Nephron (organoid): Measurements from ENCODE around the gene KSR2.

ENCODE experiments used
- H3K27ac Mint-ChIP-seq, 3 experiments: 2 replicates each; pipeline ENCODE4 v1.8.0; 2020; ENCODE audit warnings: mixed read lengths in 3 of 3, mild to moderate bottlenecking in 2 of 3, moderate library complexity in 1 of 3
- H3K27me3 Mint-ChIP-seq: 2 replicates; pipeline ENCODE4 v1.8.0; 2021; ENCODE audit warnings: low read depth, mild to moderate bottlenecking, moderate library complexity, mixed read lengths
- H3K36me3 Mint-ChIP-seq: 2 replicates; pipeline ENCODE4 v1.8.0; 2020; ENCODE audit warnings: low read depth, mixed read lengths
- H3K4me1 Mint-ChIP-seq: 2 replicates; pipeline ENCODE4 v1.8.0; 2020; ENCODE audit warnings: mixed read lengths
- H3K4me3 Mint-ChIP-seq, 3 experiments: 2 replicates each; pipeline ENCODE4 v1.8.0; 2020; ENCODE audit warnings: mild to moderate bottlenecking in 3 of 3, mixed read lengths in 3 of 3, moderate library complexity in 2 of 3
- H3K9me3 Mint-ChIP-seq: 2 replicates; pipeline ENCODE4 v1.8.0; 2020; ENCODE audit warnings: mixed read lengths
- TF ChIP-seq, protein P1 (sequence below), 3 experiments: fragments of 200-600 bp; sonication (generic); IDR thresholded peaks; one replicate each; pipeline ENCODE4 v1.5.0; 2021; ENCODE audit warnings: antibody characterized with exemption in 3 of 3; ENCODE audit not compliant: unreplicated experiment in 3 of 3

The KSR2 gene

DNA sequence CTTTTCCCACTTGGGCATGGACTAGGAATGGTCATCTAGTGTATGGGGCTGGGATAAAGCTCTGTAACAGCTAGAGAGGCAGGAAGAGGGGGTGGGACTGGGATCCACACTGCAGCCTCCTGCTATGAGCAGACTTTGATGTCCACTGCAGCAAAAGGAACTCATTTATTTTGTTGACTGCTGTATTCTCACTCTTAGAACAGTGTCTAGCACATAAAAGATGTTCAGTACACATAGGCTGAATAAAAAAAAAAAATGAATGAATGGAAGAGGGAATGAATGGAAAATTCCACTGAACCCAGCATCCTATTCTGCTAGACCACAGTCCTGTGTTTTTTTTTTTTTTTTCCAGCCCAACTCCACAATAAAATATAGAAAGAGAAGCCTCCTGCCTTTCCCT is 501.2 kb downstream of the KSR2 start:
- Mint-ChIP-seq H3K27me3 (peaks cover 22% of the 10 kb centered on the region), H3K4me1 (no peaks in the 10 kb centered on the region), H3K4me3 (no peak overlapping the region), H3K27ac (no peak overlapping the region), H3K9me3 (peaks cover under 1% of the 10 kb centered on the region), H3K36me3 (no peaks in the 10 kb centered on the region)
- TF ChIP-seq, protein P1, sequence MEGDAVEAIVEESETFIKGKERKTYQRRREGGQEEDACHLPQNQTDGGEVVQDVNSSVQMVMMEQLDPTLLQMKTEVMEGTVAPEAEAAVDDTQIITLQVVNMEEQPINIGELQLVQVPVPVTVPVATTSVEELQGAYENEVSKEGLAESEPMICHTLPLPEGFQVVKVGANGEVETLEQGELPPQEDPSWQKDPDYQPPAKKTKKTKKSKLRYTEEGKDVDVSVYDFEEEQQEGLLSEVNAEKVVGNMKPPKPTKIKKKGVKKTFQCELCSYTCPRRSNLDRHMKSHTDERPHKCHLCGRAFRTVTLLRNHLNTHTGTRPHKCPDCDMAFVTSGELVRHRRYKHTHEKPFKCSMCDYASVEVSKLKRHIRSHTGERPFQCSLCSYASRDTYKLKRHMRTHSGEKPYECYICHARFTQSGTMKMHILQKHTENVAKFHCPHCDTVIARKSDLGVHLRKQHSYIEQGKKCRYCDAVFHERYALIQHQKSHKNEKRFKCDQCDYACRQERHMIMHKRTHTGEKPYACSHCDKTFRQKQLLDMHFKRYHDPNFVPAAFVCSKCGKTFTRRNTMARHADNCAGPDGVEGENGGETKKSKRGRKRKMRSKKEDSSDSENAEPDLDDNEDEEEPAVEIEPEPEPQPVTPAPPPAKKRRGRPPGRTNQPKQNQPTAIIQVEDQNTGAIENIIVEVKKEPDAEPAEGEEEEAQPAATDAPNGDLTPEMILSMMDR (IDR thresholded peaks at IDR 0.05; ENCODE audit: unreplicated experiment in 3 of 3) = no peak

DNA sequence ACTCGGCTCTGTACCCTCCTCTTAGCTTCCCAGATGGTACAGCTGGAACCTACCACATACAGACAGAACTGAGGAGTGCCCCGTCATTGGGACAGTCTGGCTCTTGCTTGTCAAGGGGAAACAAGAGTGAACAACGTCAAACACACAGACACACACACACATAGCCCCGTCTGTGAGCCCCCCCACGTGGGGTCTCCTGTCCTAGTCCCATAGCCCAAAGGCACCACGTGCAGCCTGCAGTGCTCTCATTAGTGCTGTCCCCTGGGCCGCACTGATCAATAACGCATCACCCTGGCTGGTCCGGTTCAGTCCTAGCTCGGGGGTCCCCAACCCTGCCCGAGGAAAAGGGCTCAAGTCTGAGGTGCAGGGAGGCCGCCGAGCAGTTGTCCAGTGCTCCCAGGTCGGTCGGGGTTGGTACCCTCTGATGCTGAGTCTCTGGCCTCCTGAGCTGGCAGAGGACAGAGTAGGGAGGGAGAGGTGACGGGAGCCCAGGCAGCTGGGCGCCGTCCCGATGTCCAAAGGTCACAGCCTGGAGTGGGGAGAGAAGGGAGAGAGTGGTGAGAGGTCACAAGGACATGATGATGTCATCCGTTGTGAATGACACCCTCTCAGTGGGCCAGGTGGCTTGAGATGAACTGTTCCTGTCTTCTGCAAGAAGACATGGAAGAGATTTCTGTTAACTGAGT is 502.0 kb downstream of the KSR2 start:
- no peaks in the 10 kb centered on the region for H3K36me3 Mint-ChIP-seq
- TF ChIP-seq, protein P1 (IDR thresholded peaks at IDR 0.05; ENCODE audit: unreplicated experiment in 3 of 3) = no peak
- no peaks in the 10 kb centered on the region for H3K4me1 Mint-ChIP-seq
- peaks cover 5% of the 10 kb centered on the region for H3K9me3 Mint-ChIP-seq
- no peak overlapping the region for H3K27ac Mint-ChIP-seq
- H3K27me3 Mint-ChIP-seq = peaks cover 15% of the 10 kb centered on the region
- no peak overlapping the region for H3K4me3 Mint-ChIP-seq

DNA sequence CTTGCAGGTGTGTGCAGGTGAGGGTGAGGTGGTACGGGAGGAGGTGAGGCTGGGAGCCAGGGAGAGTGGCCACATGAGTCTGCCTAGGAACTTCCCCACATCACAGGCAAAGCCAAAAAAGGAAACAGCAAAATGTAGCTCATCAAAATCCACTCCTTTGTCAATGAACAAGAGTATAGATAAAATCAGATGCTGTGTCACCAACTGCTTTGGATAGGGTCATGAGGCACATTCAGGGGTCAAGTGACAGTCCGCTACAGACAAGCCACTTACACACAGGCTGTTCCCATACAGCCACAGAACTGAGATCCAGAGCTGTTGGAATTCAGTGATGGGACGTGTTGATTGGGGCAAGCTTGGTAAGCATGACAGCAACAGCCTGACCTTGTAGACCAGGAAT is 507.1 kb downstream of the KSR2 start:
- Mint-ChIP-seq H3K4me1 (peaks cover 9% of the 10 kb centered on the region), H3K27me3 (peaks cover 33% of the 10 kb centered on the region), H3K4me3 (no peak overlapping the region), H3K36me3 (no peaks in the 10 kb centered on the region), H3K9me3 (peaks cover 5% of the 10 kb centered on the region), H3K27ac (no peak overlapping the region)
- TF ChIP-seq, protein P1 (IDR thresholded peaks at IDR 0.05; ENCODE audit: unreplicated experiment in 3 of 3) = no peak

DNA sequence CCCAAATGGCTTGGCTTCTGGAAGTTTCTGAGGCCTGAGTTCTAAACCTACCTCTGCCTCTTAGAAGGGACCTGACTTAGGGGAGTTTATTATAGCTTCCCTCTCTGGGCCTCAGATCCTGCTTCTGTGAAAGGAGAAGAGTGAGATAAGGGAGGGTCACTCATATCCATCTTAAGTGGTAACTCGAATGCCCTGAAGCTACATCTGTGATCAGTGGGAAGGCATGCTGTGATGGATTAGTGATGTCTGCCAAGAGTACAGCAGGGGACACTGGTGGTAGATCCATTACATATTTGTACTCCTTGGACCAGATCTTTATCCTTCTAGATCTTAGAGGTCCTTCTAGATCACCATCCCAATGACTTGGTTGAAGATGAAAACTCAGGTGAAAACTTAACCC is 509.6 kb downstream of the KSR2 start:
- no peak overlapping the region for H3K4me3 Mint-ChIP-seq
- no peak overlapping the region for H3K27ac Mint-ChIP-seq
- H3K9me3 Mint-ChIP-seq = peaks cover 5% of the 10 kb centered on the region
- H3K27me3 Mint-ChIP-seq = peaks cover 34% of the 10 kb centered on the region
- peaks cover 9% of the 10 kb centered on the region for H3K4me1 Mint-ChIP-seq
- TF ChIP-seq, protein P1 (IDR thresholded peaks at IDR 0.05; ENCODE audit: unreplicated experiment in 3 of 3) = no peak
- no peaks in the 10 kb centered on the region for H3K36me3 Mint-ChIP-seq

DNA sequence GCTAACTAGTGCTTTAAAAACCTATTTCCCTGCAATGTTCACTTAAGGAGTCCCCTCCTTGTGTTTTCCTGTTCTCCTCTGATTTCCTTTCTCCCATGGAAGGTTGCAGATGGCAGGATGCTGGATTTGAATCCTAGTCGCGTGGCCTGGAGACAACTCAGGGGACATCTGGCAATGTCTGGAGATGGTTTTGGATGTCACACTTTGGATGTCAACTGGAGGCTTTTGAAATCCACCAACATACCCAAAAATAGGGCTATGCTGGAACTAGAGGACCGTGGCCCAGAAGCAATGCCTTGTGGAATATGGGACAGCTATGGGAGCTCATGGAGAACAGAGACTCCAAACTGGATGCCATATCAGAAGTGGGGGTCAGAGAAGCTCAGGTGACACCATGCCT is 511.6 kb downstream of the KSR2 start:
- TF ChIP-seq, protein P1 (IDR thresholded peaks at IDR 0.05; ENCODE audit: unreplicated experiment in 3 of 3) = no peak

DNA sequence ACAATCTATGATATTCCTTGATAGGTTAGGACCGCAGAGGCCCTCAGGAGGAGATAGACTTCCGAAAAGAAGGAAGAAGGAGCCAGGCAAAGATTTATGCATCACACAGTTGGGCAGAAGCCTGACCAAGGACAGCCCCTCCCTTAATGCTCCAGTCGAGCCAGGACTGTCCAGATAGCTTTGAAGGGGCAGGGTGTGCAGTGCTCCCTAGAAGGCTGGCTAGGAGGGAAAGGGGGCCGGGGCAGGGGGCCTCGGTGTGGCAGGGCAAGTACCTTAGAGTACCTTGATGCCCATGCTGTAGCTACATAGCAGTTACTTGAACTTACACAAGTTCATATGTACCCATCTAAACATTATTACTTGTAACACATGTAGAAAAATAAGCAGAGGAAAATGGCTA is 512.7 kb downstream of the KSR2 start:
- Mint-ChIP-seq H3K27ac (no peak overlapping the region), H3K36me3 (no peaks in the 10 kb centered on the region), H3K27me3 (peaks cover 38% of the 10 kb centered on the region), H3K4me1 (peaks cover 9% of the 10 kb centered on the region), H3K9me3 (peaks cover 3% of the 10 kb centered on the region), H3K4me3 (no peak overlapping the region)
- TF ChIP-seq, protein P1 (IDR thresholded peaks at IDR 0.05; ENCODE audit: unreplicated experiment in 3 of 3) = no peak

More for the DNA sequence above, 511.6 kb downstream of the KSR2 start:
- Mint-ChIP-seq H3K27me3 (peaks cover 37% of the 10 kb centered on the region), H3K4me1 (peaks cover 9% of the 10 kb centered on the region), H3K4me3 (no peak overlapping the region), H3K9me3 (peaks cover under 1% of the 10 kb centered on the region), H3K36me3 (no peaks in the 10 kb centered on the region), H3K27ac (no peak overlapping the region)
